ENCODE data around the gene WDR45. TPM values are rescaled to one million over a fixed set of nuclear protein-coding genes. Genes with fewer than 3 reads are reported as not detected.

The WDR45 gene
- total and polyA plus RNA-seq, 2 of the 13 experiments (the other 11 are each of a cell fraction or from before 2014, with no cell fraction given) = 16.4 to 65.5 TPM

GRCh38 chrX:49053223-49054072 is 26.2 kb downstream of the WDR45 start (continued):
- TF ChIP-seq GTF2F1 (IDR thresholded peaks at IDR 0.05; ENCODE audit: low read length) = no peak
- TF ChIP-seq KDM5A (IDR thresholded peaks at IDR 0.05; ENCODE audit: borderline replicate concordance, low read length) = no peak
- TF ChIP-seq ZBTB7B (CRISPR knock-in tag; IDR thresholded peaks at IDR 0.05) = no peak
- TF ChIP-seq MXI1 (IDR thresholded peaks at IDR 0.05; ENCODE audit: borderline replicate concordance, low read depth, low read length) = no peak
- TF ChIP-seq ZNF562 (CRISPR knock-in tag; IDR thresholded peaks at IDR 0.05; ENCODE audit: borderline replicate concordance) = no peak
- TF ChIP-seq ZFP82 (CRISPR knock-in tag; IDR thresholded peaks at IDR 0.05; ENCODE audit: borderline replicate concordance) = no peak
- peak; percentile 39 for TF ChIP-seq ZNF574 (CRISPR knock-in tag; IDR thresholded peaks at IDR 0.05)
- no peak for TF ChIP-seq NFRKB (IDR thresholded peaks at IDR 0.05)
- no peak for TF ChIP-seq CHD2 (IDR thresholded peaks at IDR 0.05; ENCODE audit: low read depth, low read length)
- TF ChIP-seq PBX3 (CRISPR knock-in tag; IDR thresholded peaks at IDR 0.05; ENCODE audit: borderline replicate concordance) = no peak
- TF ChIP-seq ZFP37 (CRISPR knock-in tag; IDR thresholded peaks at IDR 0.05; ENCODE audit: borderline replicate concordance) = no peak
- TF ChIP-seq ZNF234 (CRISPR knock-in tag; conservative IDR thresholded peaks at IDR 0.05) = no peak
- TF ChIP-seq YY1 (IDR thresholded peaks at IDR 0.05; ENCODE audit: insufficient read depth, insufficient replicate concordance, low read depth, low read length) = peak; percentile 20
- TF ChIP-seq ZBTB4 (CRISPR knock-in tag; IDR thresholded peaks at IDR 0.05; ENCODE audit: borderline replicate concordance) = no peak
- TF ChIP-seq ZNF230 (CRISPR knock-in tag; IDR thresholded peaks at IDR 0.05) = peak; percentile 34; the same call in 1 of the 2 replicates
- no peak for TF ChIP-seq PPARG (CRISPR knock-in tag; conservative IDR thresholded peaks at IDR 0.05)
- TF ChIP-seq ZNF274 (CRISPR knock-in tag; IDR thresholded peaks at IDR 0.05) = 0 out of 2 replicates have a peak, but pooled peaks have one; percentile 23
- no peak for TF ChIP-seq BATF2 (CRISPR knock-in tag; IDR thresholded peaks at IDR 0.05)
- no peak for TF ChIP-seq RFXANK (CRISPR knock-in tag; IDR thresholded peaks at IDR 0.05)
- TF ChIP-seq KDM1A (CRISPR knock-in tag; IDR thresholded peaks at IDR 0.05) = no peak
- no peak for TF ChIP-seq HES4 (CRISPR knock-in tag; IDR thresholded peaks at IDR 0.05; ENCODE audit: borderline replicate concordance)
- TF ChIP-seq ZNF337 (CRISPR knock-in tag; IDR thresholded peaks at IDR 0.05; ENCODE audit: borderline replicate concordance, low read depth) = no peak; the same call in 1 of the 2 replicates
- no peak for TF ChIP-seq ZNF12 (CRISPR knock-in tag; IDR thresholded peaks at IDR 0.05)
